ENCODE data around the gene DNMT3A.

DNA sequence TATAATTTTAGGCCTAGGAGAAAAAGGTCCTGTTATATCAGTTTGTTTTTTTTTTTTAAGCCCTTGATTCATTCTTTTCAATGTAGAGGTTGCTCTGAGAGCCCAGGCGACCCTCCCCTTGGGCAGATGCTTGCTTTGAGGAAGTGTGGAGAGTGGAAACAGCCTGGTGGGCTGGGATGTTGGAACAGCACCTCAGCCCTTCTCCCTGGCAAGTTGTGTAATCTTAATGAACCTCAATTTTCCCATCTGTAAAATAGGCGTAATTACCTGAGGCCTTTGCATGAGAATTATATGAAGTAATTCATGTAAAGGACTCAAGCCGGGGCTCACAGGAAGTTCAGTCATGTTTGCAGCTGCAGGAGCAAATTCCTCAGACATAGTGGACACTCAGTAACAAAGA, 123.6 kb downstream of the DNMT3A start:
- TF ChIP-seq POLR2A (IDR thresholded peaks at IDR 0.05; ENCODE audit: low read depth, low read length) (no peak), POLR2AphosphoS5 (IDR thresholded peaks at IDR 0.05; ENCODE audit: insufficient read depth, low read depth, low read length) (no peak), JUN (IDR thresholded peaks at IDR 0.05; ENCODE audit: borderline replicate concordance, insufficient read depth, insufficient read length, low read depth) (no peak)
- TF ChIP-seq, protein P1, sequence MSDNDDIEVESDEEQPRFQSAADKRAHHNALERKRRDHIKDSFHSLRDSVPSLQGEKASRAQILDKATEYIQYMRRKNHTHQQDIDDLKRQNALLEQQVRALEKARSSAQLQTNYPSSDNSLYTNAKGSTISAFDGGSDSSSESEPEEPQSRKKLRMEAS (IDR thresholded peaks at IDR 0.05; ENCODE audit: insufficient read depth, insufficient read length) = no peak
- TF ChIP-seq, protein P2, sequence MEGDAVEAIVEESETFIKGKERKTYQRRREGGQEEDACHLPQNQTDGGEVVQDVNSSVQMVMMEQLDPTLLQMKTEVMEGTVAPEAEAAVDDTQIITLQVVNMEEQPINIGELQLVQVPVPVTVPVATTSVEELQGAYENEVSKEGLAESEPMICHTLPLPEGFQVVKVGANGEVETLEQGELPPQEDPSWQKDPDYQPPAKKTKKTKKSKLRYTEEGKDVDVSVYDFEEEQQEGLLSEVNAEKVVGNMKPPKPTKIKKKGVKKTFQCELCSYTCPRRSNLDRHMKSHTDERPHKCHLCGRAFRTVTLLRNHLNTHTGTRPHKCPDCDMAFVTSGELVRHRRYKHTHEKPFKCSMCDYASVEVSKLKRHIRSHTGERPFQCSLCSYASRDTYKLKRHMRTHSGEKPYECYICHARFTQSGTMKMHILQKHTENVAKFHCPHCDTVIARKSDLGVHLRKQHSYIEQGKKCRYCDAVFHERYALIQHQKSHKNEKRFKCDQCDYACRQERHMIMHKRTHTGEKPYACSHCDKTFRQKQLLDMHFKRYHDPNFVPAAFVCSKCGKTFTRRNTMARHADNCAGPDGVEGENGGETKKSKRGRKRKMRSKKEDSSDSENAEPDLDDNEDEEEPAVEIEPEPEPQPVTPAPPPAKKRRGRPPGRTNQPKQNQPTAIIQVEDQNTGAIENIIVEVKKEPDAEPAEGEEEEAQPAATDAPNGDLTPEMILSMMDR (IDR thresholded peaks at IDR 0.05; ENCODE audit: extremely low read depth in 1 of 2, insufficient read depth in 1 of 2, low read depth in 1 of 2, low read length in 2 of 2) = no peak
